H1 (cell line): ENCODE results near the gene NTRK1. TPM values are rescaled to one million over a fixed set of nuclear protein-coding genes. Genes with fewer than 3 reads are reported as not detected.
A peak's percentile ranks its signal among the peaks of the same experiment; 100 is the strongest.

Experiments used
- CTCF ChIA-PET: fragments of 300-600 bp; sonication (Branson Sonifier 250); formaldehyde crosslinking; loops from one replicate; lab custom pipeline; 2021; ENCODE audit not compliant: partially characterized antibody; lab: Charles Lee
- POLR2A ChIA-PET: fragments of 300-600 bp; sonication (Branson Sonifier 250); formaldehyde crosslinking; loops from one replicate; lab custom pipeline; 2021; ENCODE audit warnings: inconsistent platforms; ENCODE audit not compliant: partially characterized antibody; lab: Charles Lee
- DNase-seq, 2 experiments: peaks; one replicate each; pipeline versions ENCODE4 v3.0.0 to v3.0.0-alpha.2; 2010 to 2022; ENCODE audit warnings: low spot score in 2 of 2, low read depth in 1 of 2, mixed read lengths in 1 of 2
- FAIRE-seq: peaks from 2 replicates; lab custom pipeline; 2011; peaks lifted over from hg19 to GRCh38; lab: Jason Lieb, UNC
- H2AFZ ChIP-seq: 2 replicates; pipeline ENCODE4 v1.8.1; 2012; ENCODE audit warnings: low read length, inconsistent platforms
- H2AK5ac ChIP-seq: 2 replicates; pipeline ENCODE4 v1.6.1; 2013; ENCODE audit warnings: low read depth, low read length
- H2BK120ac ChIP-seq: replicated peaks from 2 replicates; pipeline ENCODE3; 2013; ENCODE audit warnings: low read depth, low read length, inconsistent platforms
- H2BK12ac ChIP-seq: 2 replicates; pipeline ENCODE4 v1.6.1; 2013; ENCODE audit warnings: low read depth, low read length
- H2BK15ac ChIP-seq: 2 replicates; pipeline ENCODE4 v1.6.1; 2013; ENCODE audit warnings: low read length
- H2BK20ac ChIP-seq: 2 replicates; pipeline ENCODE4 v1.6.1; 2013; ENCODE audit warnings: low read length
- H2BK5ac ChIP-seq: 2 replicates; pipeline ENCODE4 v1.6.1; 2013; ENCODE audit warnings: low read depth, low read length
- H3K14ac ChIP-seq: 2 replicates; pipeline ENCODE4 v1.6.1; 2013; ENCODE audit warnings: inconsistent platforms; ENCODE audit not compliant: insufficient read length
- H3K18ac ChIP-seq: 2 replicates; pipeline ENCODE4 v1.6.1; 2013; ENCODE audit warnings: low read length; ENCODE audit errors: extremely low read depth
- H3K23ac ChIP-seq: 2 replicates; pipeline ENCODE4 v1.6.1; 2013; ENCODE audit warnings: inconsistent platforms; ENCODE audit not compliant: insufficient read length
- H3K23me2 ChIP-seq: 2 replicates; pipeline ENCODE4 v1.6.1; 2013; ENCODE audit warnings: low read depth, low read length
- H3K27ac ChIP-seq: 2 replicates; pipeline ENCODE4 v1.6.1; 2011; ENCODE audit warnings: low read depth, low read length, inconsistent platforms
- H3K27me3 ChIP-seq, 4 experiments: replicated peaks in 1 of 4; 1 replicate in 1 of 4; 2 replicates in 3 of 4; pipeline versions ENCODE4 v1.6.1 to v1.8.1; 2011 to 2013; ENCODE audit warnings: low read length in 3 of 4, mild to moderate bottlenecking in 3 of 4, inconsistent platforms in 2 of 4, mixed read lengths in 2 of 4, moderate library complexity in 1 of 4; ENCODE audit not compliant: control insufficient read depth in 3 of 4, insufficient read depth in 3 of 4; ENCODE audit errors: extremely low read depth in 1 of 4
- H3K36me3 ChIP-seq, 4 experiments: 2 replicates each; pipeline versions ENCODE4 v1.6.1 to v1.8.1; 2011 to 2013; ENCODE audit warnings: mild to moderate bottlenecking in 4 of 4, low read length in 3 of 4, moderate library complexity in 2 of 4, control low read depth in 1 of 4, inconsistent platforms in 1 of 4; ENCODE audit not compliant: insufficient read depth in 4 of 4, control insufficient read depth in 2 of 4
- H3K4ac ChIP-seq: replicated peaks from 2 replicates; pipeline ENCODE3; 2013; ENCODE audit warnings: low read length, low read depth, mixed read lengths, inconsistent platforms; ENCODE audit not compliant: insufficient read length
- H3K4me1 ChIP-seq, 4 experiments: replicated peaks in 1 of 4; 1 replicate in 1 of 4; 2 replicates in 3 of 4; pipeline versions ENCODE4 v1.6.1 to v1.8.1; 2011 to 2013; ENCODE audit warnings: low read length in 3 of 4, inconsistent platforms in 2 of 4, mixed read lengths in 1 of 4; ENCODE audit not compliant: insufficient read depth in 4 of 4, control insufficient read depth in 3 of 4
- H3K4me2 ChIP-seq, 2 experiments: 2 replicates each; pipeline versions ENCODE4 v1.6.1 to v1.8.1; 2011 to 2013; ENCODE audit warnings: low read depth in 2 of 2, low read length in 2 of 2, control low read depth in 1 of 2, inconsistent platforms in 1 of 2, mild to moderate bottlenecking in 1 of 2; ENCODE audit not compliant: insufficient read depth in 1 of 2
- H3K4me3 ChIP-seq, 4 experiments: fragments of 200-600, 300-600 bp in 1 of 4; sonication (generic), shearing (Covaris generic), sonication (Bioruptor Twin) in 1 of 4; 2 replicates each; pipeline versions ENCODE4 v1.5.1 to v1.8.1; 2011 to 2016; ENCODE audit warnings: low read length in 4 of 4, low read depth in 3 of 4, control low read depth in 2 of 4, inconsistent platforms in 2 of 4, mild to moderate bottlenecking in 2 of 4, mixed read lengths in 1 of 4, moderate library complexity in 1 of 4; ENCODE audit not compliant: insufficient read depth in 2 of 4; ENCODE audit errors: extremely low read depth in 1 of 4
- H3K56ac ChIP-seq: replicated peaks from 2 replicates; pipeline ENCODE3; 2013; ENCODE audit warnings: low read depth, mild to moderate bottlenecking, mixed read lengths, low read length, inconsistent platforms; ENCODE audit not compliant: insufficient read length
- H3K79me1 ChIP-seq: 2 replicates; pipeline ENCODE4 v1.6.1; 2013; ENCODE audit warnings: low read depth, low read length, control low read depth
- H3K79me2 ChIP-seq, 2 experiments: 2 replicates each; pipeline versions ENCODE4 v1.6.1 to v1.8.1; 2012 to 2013; ENCODE audit warnings: low read length in 2 of 2, mild to moderate bottlenecking in 2 of 2, inconsistent platforms in 1 of 2; ENCODE audit not compliant: insufficient read depth in 2 of 2, control insufficient read depth in 1 of 2
- H3K9ac ChIP-seq, 4 experiments: replicated peaks in 1 of 4; 1 replicate in 1 of 4; 2 replicates in 3 of 4; pipeline versions ENCODE4 v1.6.1 to v1.8.1; 2011 to 2013; ENCODE audit warnings: low read depth in 3 of 4, low read length in 3 of 4, control low read depth in 2 of 4, mild to moderate bottlenecking in 2 of 4, moderate library complexity in 2 of 4, inconsistent platforms in 1 of 4; ENCODE audit errors: extremely low read depth in 1 of 4
- H3K9me3 ChIP-seq, 2 experiments: 2 replicates each; pipeline versions ENCODE4 v1.6.1 to v1.8.1; 2012 to 2013; ENCODE audit warnings: mild to moderate bottlenecking in 2 of 2, moderate library complexity in 2 of 2, control low read depth in 1 of 2, inconsistent platforms in 1 of 2, low read depth in 1 of 2, low read length in 1 of 2, mixed read lengths in 1 of 2; ENCODE audit not compliant: insufficient read depth in 2 of 2
- H4K20me1 ChIP-seq, 2 experiments: replicated peaks in 1 of 2; 2 replicates each; pipeline versions ENCODE3 to v1.8.1; 2011 to 2013; ENCODE audit warnings: inconsistent platforms in 2 of 2, low read length in 2 of 2, mild to moderate bottlenecking in 1 of 2; ENCODE audit not compliant: insufficient read depth in 2 of 2, control insufficient read depth in 1 of 2
- H4K5ac ChIP-seq: 2 replicates; pipeline ENCODE4 v1.6.1; 2013; ENCODE audit warnings: low read length, low read depth, mixed read lengths, inconsistent platforms; ENCODE audit not compliant: insufficient read length
- H4K8ac ChIP-seq: 2 replicates; pipeline ENCODE4 v1.8.0; 2013; ENCODE audit warnings: mild to moderate bottlenecking, moderate library complexity, low read length, inconsistent platforms; ENCODE audit not compliant: insufficient read depth; ENCODE audit errors: extremely low read depth
- H4K91ac ChIP-seq: replicated peaks from 2 replicates; pipeline ENCODE3; 2013; ENCODE audit warnings: low read length, mixed read lengths, inconsistent platforms; ENCODE audit not compliant: insufficient read length
- CBX8 ChIP-seq: fragments of 300-800, 300-1000 bp; sonication (generic); IDR thresholded peaks from 2 replicates; pipeline ENCODE4 v1.7.1; 2016; ENCODE audit warnings: low read depth, low read length, borderline replicate concordance
- GTF2F1 ChIP-seq: IDR thresholded peaks from 2 replicates; pipeline ENCODE4 v1.6.1; 2012; ENCODE audit warnings: low read depth, low read length, improper control_type of control experiment, borderline replicate concordance
- KDM5A ChIP-seq: fragments of 200-600 bp; IDR thresholded peaks from 2 replicates; pipeline ENCODE4 v1.7.1; 2012; ENCODE audit warnings: mild to moderate bottlenecking, low read length, inconsistent platforms, mixed read lengths
- SIN3A ChIP-seq, 2 experiments: IDR thresholded peaks in 1 of 2; conservative IDR thresholded peaks in 1 of 2; 2 replicates each; pipeline ENCODE4 v1.6.1; 2011 to 2012; ENCODE audit warnings: low read length in 2 of 2, improper control_type of control experiment in 1 of 2, low read depth in 1 of 2, mild to moderate bottlenecking in 1 of 2
- ZNF274 ChIP-seq: IDR thresholded peaks from 2 replicates; pipeline ENCODE4 v1.7.0; 2012; ENCODE audit warnings: low read length, borderline replicate concordance; ENCODE audit errors: extremely low read depth
- WGBS, 2 experiments: shearing (Covaris generic) in 1 of 2; methylation state at CpG; one replicate each; pipeline versions ENCODE4 v1.1.6 to v1.1.7; 2013 to 2015; ENCODE audit warnings: low lambda C conversion rate in 2 of 2, mixed read lengths in 2 of 2, inconsistent platforms in 1 of 2, low coverage in 1 of 2, missing lambda C conversion rate in 1 of 2; ENCODE audit not compliant: insufficient replicate concordance in 2 of 2, insufficient coverage in 1 of 2, insufficient read length in 1 of 2; ENCODE audit errors: extremely low coverage in 1 of 2, missing lambda C conversion rate in 1 of 2; 5-methylcytosine and 5-hydroxymethylcytosine counted together
- polyA plus RNA-seq, 7 experiments: library from polyadenylated mRNA; depleted of rRNA in 3 of 7; stranded (reverse) in 5 of 7; unstranded in 2 of 7; fragments of >200 nt in 5 of 7; fragments of 200-250 nt in 2 of 7; gene quantifications; 1 replicate in 5 of 7; 2 replicates in 1 of 7; 4 replicates in 1 of 7; pipeline versions ENCODE4 v1.2.1 to v1.2.3, GENCODE V29; 2011 to 2013; ENCODE audit warnings: missing spikeins in 2 of 7, mixed read lengths in 2 of 7
- total RNA-seq: library from RNA; stranded (reverse); fragmentation: NEBNext Ultra II Directional; extraction: Animal tissue kit (Norgen Biotek cat#: 25700); gene quantifications from 2 replicates; pipeline ENCODE4 v1.2.1, GENCODE V29; 2021
- TF ChIP-seq, protein P1 (sequence below), 3 experiments: IDR thresholded peaks; 1 replicate in 2 of 3; 2 replicates in 1 of 3; pipeline versions ENCODE4 v1.5.1 to v1.6.1; 2011; ENCODE audit warnings: low read length in 3 of 3, mild to moderate bottlenecking in 3 of 3, inconsistent platforms in 2 of 3, low read depth in 1 of 3, moderate library complexity in 1 of 3; ENCODE audit not compliant: insufficient read depth in 1 of 3; ENCODE audit errors: control extremely low read depth in 1 of 3

The NTRK1 gene
- total and polyA plus RNA-seq, 2 of the 8 experiments (the other 6 are each of a cell fraction or from before 2014, with no cell fraction given) = 0.12 to 0.24 TPM

DNA sequence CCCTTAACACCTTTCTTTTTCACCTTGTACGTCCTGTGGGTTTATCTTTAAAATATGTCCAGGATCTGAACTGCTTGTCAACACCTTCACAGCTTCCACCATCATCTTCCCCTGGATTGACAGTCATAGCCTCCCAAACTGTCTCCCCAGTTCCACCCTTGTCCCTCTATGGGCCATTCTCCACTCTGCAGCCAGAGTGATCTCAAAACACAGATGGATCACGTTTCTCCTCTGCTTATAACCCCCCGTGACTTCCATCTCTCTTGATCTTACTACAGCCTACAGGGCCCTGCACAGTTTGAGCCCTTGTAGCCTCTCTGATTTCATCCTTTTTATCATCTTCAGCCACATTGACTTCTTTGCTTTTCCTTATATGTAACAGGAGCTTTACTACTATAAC lies 6.0 kb upstream of the NTRK1 start:
- Histone ChIP-seq H3K79me1 (no peaks in the 10 kb centered on the region), H4K8ac (no peak overlapping the region), H3K56ac (no peak overlapping the region), H2BK5ac (no peak overlapping the region), H3K18ac (no peak overlapping the region), H2BK15ac (no peak overlapping the region), H4K91ac (no peak overlapping the region), H3K79me2 (no peaks in the 10 kb centered on the region), H2BK20ac (no peak overlapping the region), H2BK12ac (no peak overlapping the region), H2AK5ac (no peak overlapping the region), H2BK120ac (no peak overlapping the region), H4K20me1 (peaks cover 0 to 5% of the 10 kb centered on the region in 2 experiments), H4K5ac (no peak overlapping the region), H2AFZ (no peak overlapping the region), H3K4ac (no peak overlapping the region), H3K4me1 (peaks cover 0 to 10% (median 5%) of the 10 kb centered on the region in 4 experiments; a peak in 5 of 7 replicates), H3K23ac (no peak overlapping the region), H3K27ac (no peak overlapping the region), H3K36me3 (no peaks in the 10 kb centered on the region), H3K4me3 (no peak overlapping the region), H3K27me3 (peaks cover 27 to 78% (median 48%) of the 10 kb centered on the region in 4 experiments), H3K4me2 (no peak overlapping the region), H3K9me3 (no peaks in the 10 kb centered on the region), H3K23me2 (peaks cover 9% of the 10 kb centered on the region; the same call in 1 of the 2 replicates), H3K9ac (no peak overlapping the region), H3K14ac (no peak overlapping the region)
- CTCF ChIA-PET = interaction anchor here (1.0 to 25.2 kb wide), 9 partner anchors 7 to 165 kb away, joined by 3 to 719 read pairs (median 38); partner anchors contain the start of genes INSRR, LRRC71, NTRK1 and PEAR1
- DNase-seq = no peak
- 51% methylated on average over 3 of the region's 3 CpGs; no CpG with 5 or more reads in 1 of the 2 experiments for WGBS, 2 experiments
- POLR2A ChIA-PET = interaction anchor here (0.5 to 1.5 kb wide), 3 partner anchors 40 to 80 kb away, joined by 3 to 4 read pairs (median 3); no protein-coding TSS in a partner anchor
- FAIRE-seq = no peak
- TF ChIP-seq, protein P1, sequence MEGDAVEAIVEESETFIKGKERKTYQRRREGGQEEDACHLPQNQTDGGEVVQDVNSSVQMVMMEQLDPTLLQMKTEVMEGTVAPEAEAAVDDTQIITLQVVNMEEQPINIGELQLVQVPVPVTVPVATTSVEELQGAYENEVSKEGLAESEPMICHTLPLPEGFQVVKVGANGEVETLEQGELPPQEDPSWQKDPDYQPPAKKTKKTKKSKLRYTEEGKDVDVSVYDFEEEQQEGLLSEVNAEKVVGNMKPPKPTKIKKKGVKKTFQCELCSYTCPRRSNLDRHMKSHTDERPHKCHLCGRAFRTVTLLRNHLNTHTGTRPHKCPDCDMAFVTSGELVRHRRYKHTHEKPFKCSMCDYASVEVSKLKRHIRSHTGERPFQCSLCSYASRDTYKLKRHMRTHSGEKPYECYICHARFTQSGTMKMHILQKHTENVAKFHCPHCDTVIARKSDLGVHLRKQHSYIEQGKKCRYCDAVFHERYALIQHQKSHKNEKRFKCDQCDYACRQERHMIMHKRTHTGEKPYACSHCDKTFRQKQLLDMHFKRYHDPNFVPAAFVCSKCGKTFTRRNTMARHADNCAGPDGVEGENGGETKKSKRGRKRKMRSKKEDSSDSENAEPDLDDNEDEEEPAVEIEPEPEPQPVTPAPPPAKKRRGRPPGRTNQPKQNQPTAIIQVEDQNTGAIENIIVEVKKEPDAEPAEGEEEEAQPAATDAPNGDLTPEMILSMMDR (IDR thresholded peaks at IDR 0.05; ENCODE audit: control extremely low read depth in 1 of 3, insufficient read depth in 1 of 3, low read depth in 1 of 3, low read length in 3 of 3) = peak in 1 of 3 experiments; percentile 26; a peak in 1 of 4 replicates
- TF ChIP-seq ZNF274 (no peak), KDM5A (no peak), GTF2F1 (no peak), CBX8 (no peak), SIN3A (conservative IDR thresholded peaks at IDR 0.05 in 1 of 2, IDR thresholded peaks at IDR 0.05 in 1 of 2; ENCODE audit: low read depth in 1 of 2, low read length in 2 of 2) (no peak)
